ENCODE measurements around the gene TMEM171. TPM values are rescaled to one million over a fixed set of nuclear protein-coding genes. Genes with fewer than 3 reads are reported as not detected.

Gene TMEM171
- total RNA-seq = 10.4 and 22.6 TPM in 2 replicates
- polyA plus RNA-seq (2012) = 5.6 TPM

GRCh38 chr5:73120222-73121118 is at the start of gene TMEM171:
TSS of gene TMEM171 (plus strand) at chr5:73120575. CDS start at chr5:73123374, 2,799 bp downstream.
- peak; percentile 69 for DNase-seq (ENCODE audit: low read depth)

GRCh38 chr5:73081093-73081492 is 39.3 kb upstream of the TMEM171 start:
- no peak for DNase-seq (ENCODE audit: low read depth)

GRCh38 chr5:73088026-73088425 is 32.3 kb upstream of the TMEM171 start:
- DNase-seq (ENCODE audit: low read depth) = no peak

GRCh38 chr5:73093943-73094342 is 26.4 kb upstream of the TMEM171 start:
- DNase-seq (ENCODE audit: low read depth) = peak; percentile 69

- DNase-seq (ENCODE audit: low read depth) = no peak
Measured at GRCh38 chr5:73094415-73094814, 26.0 kb upstream of the TMEM171 start.

GRCh38 chr5:73095564-73096238 is 24.7 kb upstream of the TMEM171 start:
- no peak for DNase-seq (ENCODE audit: low read depth)

GRCh38 chr5:73096239-73096575 is 24.2 kb upstream of the TMEM171 start:
- DNase-seq (ENCODE audit: low read depth) = no peak

- no peak for DNase-seq (ENCODE audit: low read depth)
Measured at GRCh38 chr5:73097740-73098139, 22.6 kb upstream of the TMEM171 start.

- DNase-seq (ENCODE audit: low read depth) = no peak
Measured at GRCh38 chr5:73100109-73100508, 20.3 kb upstream of the TMEM171 start.

GRCh38 chr5:73103870-73104299 is 16.5 kb upstream of the TMEM171 start:
- no peak for DNase-seq (ENCODE audit: low read depth)

GRCh38 chr5:73104326-73104725 is 16.0 kb upstream of the TMEM171 start:
- no peak for DNase-seq (ENCODE audit: low read depth)

GRCh38 chr5:73106335-73106734 is 14.0 kb upstream of the TMEM171 start:
- no peak for DNase-seq (ENCODE audit: low read depth)

GRCh38 chr5:73110190-73110589 is 10.2 kb upstream of the TMEM171 start:
- DNase-seq (ENCODE audit: low read depth) = no peak

GRCh38 chr5:73111536-73111935 is 8.8 kb upstream of the TMEM171 start:
- no peak for DNase-seq (ENCODE audit: low read depth)

- DNase-seq (ENCODE audit: low read depth) = no peak
Measured at GRCh38 chr5:73112359-73112758, 8.0 kb upstream of the TMEM171 start.

- DNase-seq (ENCODE audit: low read depth) = no peak
Measured at GRCh38 chr5:73114044-73114688, 6.2 kb upstream of the TMEM171 start.

- peak; percentile 93 for DNase-seq (ENCODE audit: low read depth)
Measured at GRCh38 chr5:73115399-73116051, 4.8 kb upstream of the TMEM171 start.

- DNase-seq (ENCODE audit: low read depth) = peak; percentile 77
Measured at GRCh38 chr5:73116506-73116905, 3.9 kb upstream of the TMEM171 start.

GRCh38 chr5:73117088-73117740 is 3.2 kb upstream of the TMEM171 start:
- DNase-seq (ENCODE audit: low read depth) = peak; percentile 7

- peak; percentile 84 for DNase-seq (ENCODE audit: low read depth)
Measured at GRCh38 chr5:73118391-73118973, 1.9 kb upstream of the TMEM171 start.
